GM23338 (cell line): Measurements from ENCODE around the gene PHF13. TPM values are rescaled to one million over a fixed set of nuclear protein-coding genes. Genes with fewer than 3 reads are reported as not detected.

ENCODE experiments used
- ATAC-seq: fragments of 200-7000 bp; cut with Tn5 transposase; 3 replicates; pipeline ENCODE4 v1.9.1; 2020
- DNase-seq: peaks from one replicate; pipeline ENCODE4 v3.0.0-alpha.2; 2015; ENCODE audit warnings: low spot score
- H2AFZ ChIP-seq: fragments of 200-600 bp; sonication (generic); 2 replicates; pipeline ENCODE4 v1.8.0; 2016; ENCODE audit warnings: antibody characterized with exemption, mild to moderate bottlenecking, moderate library complexity
- H3F3A ChIP-seq: fragments of 200-600 bp; sonication (generic); replicated peaks from 2 replicates; pipeline ENCODE4 v1.8.0; 2017; ENCODE audit warnings: antibody characterized with exemption, mixed run types, low read depth
- H3K27ac ChIP-seq: fragments of 200-600 bp; sonication (generic); 2 replicates; pipeline ENCODE4 v1.6.1; 2016; ENCODE audit warnings: low read depth
- H3K27me3 ChIP-seq: fragments of 200-600 bp; sonication (generic); 2 replicates; pipeline ENCODE4 v1.8.0; 2016; ENCODE audit warnings: mild to moderate bottlenecking, mixed run types, moderate library complexity; ENCODE audit not compliant: insufficient read depth
- H3K36me3 ChIP-seq: fragments of 200-600 bp; sonication (generic); 2 replicates; pipeline ENCODE4 v1.8.0; 2016; ENCODE audit warnings: mild to moderate bottlenecking; ENCODE audit not compliant: insufficient read depth
- H3K4me1 ChIP-seq: fragments of 200-600 bp; sonication (generic); 2 replicates; pipeline ENCODE4 v1.8.0; 2016; ENCODE audit warnings: mild to moderate bottlenecking, moderate library complexity; ENCODE audit not compliant: insufficient read depth
- H3K4me2 ChIP-seq: fragments of 200-600 bp; sonication (generic); 2 replicates; pipeline ENCODE4 v1.7.1; 2017; ENCODE audit warnings: mixed run types
- H3K4me3 ChIP-seq: fragments of 200-600 bp; sonication (generic); 2 replicates; pipeline ENCODE4 v1.6.1; 2016; ENCODE audit warnings: mixed run types
- H3K79me2 ChIP-seq: fragments of 200-600 bp; sonication (generic); replicated peaks from 2 replicates; pipeline ENCODE4 v1.8.0; 2017; ENCODE audit warnings: mild to moderate bottlenecking; ENCODE audit not compliant: insufficient read depth
- H3K9me2 ChIP-seq: fragments of 200-600 bp; sonication (generic); 2 replicates; pipeline ENCODE4 v1.8.0; 2017; ENCODE audit not compliant: insufficient read depth
- H4K20me1 ChIP-seq: fragments of 200-600 bp; sonication (generic); replicated peaks from 2 replicates; pipeline ENCODE4 v1.8.0; 2017; ENCODE audit warnings: mild to moderate bottlenecking; ENCODE audit not compliant: insufficient read depth
- H3K27ac Mint-ChIP-seq: 2 replicates; pipeline ENCODE4 v1.8.0; 2020; ENCODE audit warnings: inconsistent platforms, mild to moderate bottlenecking, moderate library complexity, mixed read lengths
- H3K27me3 Mint-ChIP-seq: 3 replicates; pipeline ENCODE4 v1.8.0; 2022; ENCODE audit warnings: low read depth, mild to moderate bottlenecking, moderate library complexity, mixed read lengths, inconsistent platforms; ENCODE audit not compliant: insufficient read depth, poor library complexity
- H3K36me3 Mint-ChIP-seq: 3 replicates; pipeline ENCODE4 v1.8.0; 2021; ENCODE audit warnings: low read depth, mild to moderate bottlenecking, inconsistent platforms, moderate library complexity, mixed read lengths
- H3K4me1 Mint-ChIP-seq: 3 replicates; pipeline ENCODE4 v1.8.0; 2020; ENCODE audit warnings: mild to moderate bottlenecking, inconsistent platforms, mixed read lengths
- H3K4me3 Mint-ChIP-seq: 3 replicates; pipeline ENCODE4 v1.8.0; 2021; ENCODE audit warnings: moderate library complexity, mild to moderate bottlenecking, inconsistent platforms, mixed read lengths
- H3K9me3 Mint-ChIP-seq: 3 replicates; pipeline ENCODE4 v1.8.0; 2020; ENCODE audit warnings: moderate library complexity, mild to moderate bottlenecking, inconsistent platforms, mixed read lengths
- CTCF ChIP-seq, 2 experiments: fragments of 200-600 bp in 1 of 2; sonication (generic) in 1 of 2; conservative IDR thresholded peaks; 2 replicates each; pipeline versions ENCODE4 v1.5.1 to v1.6.1; 2016 to 2017; ENCODE audit warnings: antibody characterized with exemption in 2 of 2, low read depth in 2 of 2, mild to moderate bottlenecking in 2 of 2, moderate library complexity in 1 of 2
- ETS1 ChIP-seq: IDR thresholded peaks from 2 replicates; pipeline ENCODE4 v1.6.1; 2016; ENCODE audit warnings: antibody characterized with exemption
- EZH2 ChIP-seq: fragments of 200-600 bp; sonication (generic); IDR thresholded peaks from one replicate; pipeline ENCODE4 v1.8.0; 2017; ENCODE audit warnings: antibody characterized with exemption, mild to moderate bottlenecking, low read depth; ENCODE audit not compliant: unreplicated experiment
- EZH2phosphoT487 ChIP-seq: fragments of 200-600 bp; sonication (generic); IDR thresholded peaks from one replicate; pipeline ENCODE4 v1.8.1; 2018; ENCODE audit warnings: antibody characterized with exemption; ENCODE audit not compliant: unreplicated experiment
- JUNB ChIP-seq: IDR thresholded peaks from one replicate; pipeline ENCODE4 v1.6.1; 2016; ENCODE audit warnings: antibody characterized with exemption; ENCODE audit not compliant: unreplicated experiment
- NANOG ChIP-seq: IDR thresholded peaks from 2 replicates; pipeline ENCODE4 v1.6.1; 2016; ENCODE audit warnings: antibody characterized with exemption, borderline replicate concordance
- POLR2AphosphoS5 ChIP-seq: IDR thresholded peaks from 2 replicates; pipeline ENCODE4 v1.6.1; 2016; ENCODE audit warnings: antibody characterized with exemption, low read depth
- STAT1 ChIP-seq: IDR thresholded peaks from one replicate; pipeline ENCODE4 v1.6.1; 2016; ENCODE audit warnings: antibody characterized with exemption; ENCODE audit not compliant: unreplicated experiment
- ZNF114 ChIP-seq: fragments of 250-450 bp; sonication (Bioruptor Pico); IDR thresholded peaks from 2 replicates; pipeline ENCODE4 v1.5.0; 2020; ENCODE audit warnings: mild to moderate bottlenecking, moderate library complexity
- ZNF331 ChIP-seq: fragments of 250-450 bp; sonication (Bioruptor Pico); IDR thresholded peaks from 2 replicates; pipeline ENCODE4 v1.5.0; 2020; ENCODE audit warnings: low read depth, mild to moderate bottlenecking, moderate library complexity
- ZNF462 ChIP-seq: fragments of 250-450 bp; sonication (Bioruptor Pico); IDR thresholded peaks from 2 replicates; pipeline ENCODE4 v1.5.0; 2020; ENCODE audit warnings: mild to moderate bottlenecking, moderate library complexity
- polyA plus RNA-seq: library from polyadenylated mRNA; unstranded; fragments of >200 nt; fragmentation: Nextera tagmentation; extraction: Ambion mirVana; gene quantifications from 2 replicates; pipeline ENCODE4 v1.2.1, GENCODE V29; 2016
- total RNA-seq: library from RNA; depleted of rRNA; stranded (reverse); fragments of >200 nt; shearing (Covaris generic); gene quantifications from 2 replicates; pipeline ENCODE4 v1.2.3, GENCODE V29; 2014

Gene PHF13
- total and polyA plus RNA-seq, 2 experiments from 2014 or later, result 12.1 to 33.2 TPM

- Histone ChIP-seq H3F3A (no peaks in the 10 kb centered on the region; the same call in 1 of the 2 replicates), H3K79me2 (peaks cover 51% of the 10 kb centered on the region), H2AFZ (no peak overlapping the region), H3K4me3 (no peak overlapping the region), H3K27ac (no peak overlapping the region), H3K36me3 (peaks cover 9% of the 10 kb centered on the region), H3K4me1 (peaks cover 9% of the 10 kb centered on the region), H3K27me3 (peaks cover 1% of the 10 kb centered on the region; the same call in 1 of the 2 replicates), H3K9me2 (no peaks in the 10 kb centered on the region), H4K20me1 (peaks cover 60% of the 10 kb centered on the region), H3K4me2 (no peak overlapping the region)
- DNase-seq (no peak), ATAC-seq (no peak)
- Mint-ChIP-seq H3K4me1 (peaks cover 11% of the 10 kb centered on the region; the same call in 2 of the 3 replicates), H3K27ac (no peak overlapping the region), H3K4me3 (no peak overlapping the region), H3K27me3 (peaks cover 12% of the 10 kb centered on the region), H3K36me3 (peaks cover 70% of the 10 kb centered on the region), H3K9me3 (no peaks in the 10 kb centered on the region)
- no peak for TF ChIP-seq CTCF (conservative IDR thresholded peaks at IDR 0.05; ENCODE audit: low read depth in 2 of 2)
- no peak for TF ChIP-seq ZNF462 (CRISPR knock-in tag)
- TF ChIP-seq POLR2AphosphoS5, result no peak
- TF ChIP-seq ETS1, result no peak
- TF ChIP-seq EZH2phosphoT487, result no peak
- TF ChIP-seq STAT1, result no peak
- TF ChIP-seq ZNF331 (CRISPR knock-in tag), result no peak
- no peak for TF ChIP-seq JUNB
- TF ChIP-seq NANOG, result no peak
- TF ChIP-seq ZNF114, result no peak
- no peak for TF ChIP-seq EZH2
Measured at GRCh38 chr1:6596351-6596750, 17.2 kb upstream of the PHF13 start.
